Measurements from ENCODE around the gene KIAA0753. TPM values are rescaled to one million over a fixed set of nuclear protein-coding genes. Genes with fewer than 3 reads are reported as not detected.

The KIAA0753 gene
- total and polyA plus RNA-seq, 10 of the 15 experiments (the other 5 are each of a cell fraction or from before 2014, with no cell fraction given): 2.2 to 15.2 (median 7.7) TPM

- FAIRE-seq (no peak), ATAC-seq (no peak), DNase-seq (ENCODE audit: low read depth, low spot score) (no peak)
- Histone ChIP-seq H3K36me3 (ENCODE audit: control insufficient read depth in 2 of 2, insufficient read depth in 2 of 2, low read length in 1 of 2) (peaks cover 0 to 8% of the 10 kb centered on the region in 2 experiments; a peak in 1 of 4 replicates), H3K27me3 (replicated peaks in 1 of 2; ENCODE audit: control insufficient read depth in 2 of 2, insufficient read depth in 2 of 2, low read length in 1 of 2) (no peaks in the 10 kb centered on the region), H3K4me1 (ENCODE audit: control insufficient read depth, insufficient read depth, low read length) (peaks cover 11% of the 10 kb centered on the region; the same call in 1 of the 2 replicates), H3K9ac (ENCODE audit: control insufficient read depth, insufficient read depth, low read length) (no peak overlapping the region), H4K20me1 (ENCODE audit: control insufficient read depth, insufficient read depth) (no peaks in the 10 kb centered on the region), H2AFZ (ENCODE audit: control insufficient read depth, low read depth, low read length) (no peak overlapping the region), H3K79me2 (ENCODE audit: control insufficient read depth, insufficient read depth, low read length) (peaks cover 21% of the 10 kb centered on the region), H3K4me3 (no peak overlapping the region), H3K27ac (ENCODE audit: control insufficient read depth, insufficient read depth) (no peak overlapping the region), H3K4me2 (ENCODE audit: control insufficient read depth, insufficient read depth) (no peak overlapping the region), H3K9me3 (replicated peaks; ENCODE audit: control insufficient read depth, insufficient read depth, low read length) (no peaks in the 10 kb centered on the region; the same call in 2 of the 3 replicates)
- TF ChIP-seq BHLHE40 (IDR thresholded peaks at IDR 0.05; ENCODE audit: borderline replicate concordance in 1 of 2, low read depth in 2 of 2, low read length in 1 of 2): no peak
- no peak for TF ChIP-seq TCF7 (IDR thresholded peaks at IDR 0.05; ENCODE audit: borderline replicate concordance)
- no peak for TF ChIP-seq IKZF1 (conservative IDR thresholded peaks at IDR 0.05)
- no peak for TF ChIP-seq ATF3 (IDR thresholded peaks at IDR 0.05; ENCODE audit: borderline replicate concordance, extremely low read depth, low read depth, low read length)
- no peak for TF ChIP-seq ZNF24 (IDR thresholded peaks at IDR 0.05)
- no peak for TF ChIP-seq EGR1 (IDR thresholded peaks at IDR 0.05; ENCODE audit: borderline replicate concordance in 1 of 2, low read depth in 2 of 2, low read length in 2 of 2)
- no peak for TF ChIP-seq RUNX3 (IDR thresholded peaks at IDR 0.05; ENCODE audit: low read length)
- no peak for TF ChIP-seq SUPT20H (IDR thresholded peaks at IDR 0.05; ENCODE audit: borderline replicate concordance, control insufficient read depth, low read depth, low read length)
- TF ChIP-seq HCFC1 (IDR thresholded peaks at IDR 0.05; ENCODE audit: low read length): no peak
- no peak for TF ChIP-seq ASH2L (IDR thresholded peaks at IDR 0.05; ENCODE audit: borderline replicate concordance, low read depth)
- TF ChIP-seq FOS (IDR thresholded peaks at IDR 0.05; ENCODE audit: borderline replicate concordance, extremely low read depth, insufficient read length): no peak
- TF ChIP-seq KDM1A (IDR thresholded peaks at IDR 0.05; ENCODE audit: borderline replicate concordance): no peak
- TF ChIP-seq RELA (IDR thresholded peaks at IDR 0.05; ENCODE audit: borderline replicate concordance, partially characterized antibody): no peak
- POLR2A ChIA-PET: no interaction called here
- SMC1A ChIA-PET (ENCODE audit: uncharacterized antibody, unreplicated experiment): no interaction called here
- intact Hi-C loops (cut with micrococcal nuclease; ENCODE audit: unreplicated experiment): no loop called here
- in situ Hi-C loops (cut with MboI): no loop called here
- RAD21 ChIA-PET (ENCODE audit: unreplicated experiment): no interaction called here
- BruUV-seq (replicated peaks): no TSS peak
- CTCF ChIA-PET: interaction anchor here (1.0 kb wide), 1 partner anchor 25 kb away, joined by 3 read pairs; no protein-coding TSS in a partner anchor
- WGBS (ENCODE audit: insufficient coverage, insufficient replicate concordance, low lambda C conversion rate, missing lambda C conversion rate): 89% methylated on average over 2 of the region's 2 CpGs
Measured at GRCh38 chr17:6636105-6636504, 4.4 kb downstream of the KIAA0753 start.
